ENCODE measurements around the gene LITAF. TPM values are rescaled to one million over a fixed set of nuclear protein-coding genes. Genes with fewer than 3 reads are reported as not detected.

LITAF gene
- polyA plus RNA-seq, 1 donor (not counting 4 experiments of a cell fraction or from before 2014, with no cell fraction given): 85.4 TPM

- no peaks in the 10 kb centered on the region for H3K79me2 ChIP-seq (ENCODE audit: control insufficient read depth, insufficient read depth, low read length)
- DNase-seq (ENCODE audit: low read depth, low spot score) (no peak), FAIRE-seq (no peak)
- H3K36me3 ChIP-seq (ENCODE audit: control insufficient read depth in 2 of 2, extremely low read depth in 1 of 2, insufficient read depth in 2 of 2, low read length in 2 of 2): no peaks in the 10 kb centered on the region
- H3K27ac ChIP-seq (ENCODE audit: control insufficient read depth, insufficient read depth, low read length): no peak overlapping the region
- no peak overlapping the region for H3K4me2 ChIP-seq (ENCODE audit: control insufficient read depth, extremely low read depth, insufficient read depth, low read depth, low read length)
- H3K9me1 ChIP-seq (ENCODE audit: control insufficient read depth, extremely low read depth, insufficient read depth, low read length): no peaks in the 10 kb centered on the region
- no peak overlapping the region for H3K9ac ChIP-seq (ENCODE audit: control insufficient read depth, extremely low read depth, insufficient read depth, low read length)
- H3K27me3 ChIP-seq (ENCODE audit: control insufficient read depth, extremely low read depth, insufficient read depth, low read length): no peaks in the 10 kb centered on the region
- no peak overlapping the region for H2AFZ ChIP-seq (ENCODE audit: control insufficient read depth, low read length)
- no peak for TF ChIP-seq CTCF (optimal IDR thresholded peaks at IDR 0.05 in 1 of 3, IDR thresholded peaks at IDR 0.05 in 1 of 3, conservative IDR thresholded peaks at IDR 0.05 in 1 of 3; ENCODE audit: extremely low read depth in 1 of 3, insufficient read depth in 2 of 3, low read length in 3 of 3)
- no peak for TF ChIP-seq EZH2 (IDR thresholded peaks at IDR 0.05; ENCODE audit: low read length)
- no peak overlapping the region for H3K4me3 ChIP-seq (ENCODE audit: control insufficient read depth in 2 of 3, extremely low read depth in 1 of 3, insufficient read depth in 2 of 3, low read depth in 1 of 3, low read length in 3 of 3)
- H3K9me3 ChIP-seq (ENCODE audit: control insufficient read depth, low read depth, low read length): no peaks in the 10 kb centered on the region
- no peaks in the 10 kb centered on the region for H3K4me1 ChIP-seq (ENCODE audit: control insufficient read depth, extremely low read depth, insufficient read depth, low read length)
- dilution Hi-C loops (cut with MboI; ENCODE audit: extremely low pct_ligation_motif_present, low sequenced_read_pairs): no loop called here
- no peaks in the 10 kb centered on the region for H4K20me1 ChIP-seq (ENCODE audit: control insufficient read depth, extremely low read depth, insufficient read depth, low read length)
Measured at GRCh38 chr16:11510178-11510973, 76.3 kb downstream of the LITAF start.

DNA sequence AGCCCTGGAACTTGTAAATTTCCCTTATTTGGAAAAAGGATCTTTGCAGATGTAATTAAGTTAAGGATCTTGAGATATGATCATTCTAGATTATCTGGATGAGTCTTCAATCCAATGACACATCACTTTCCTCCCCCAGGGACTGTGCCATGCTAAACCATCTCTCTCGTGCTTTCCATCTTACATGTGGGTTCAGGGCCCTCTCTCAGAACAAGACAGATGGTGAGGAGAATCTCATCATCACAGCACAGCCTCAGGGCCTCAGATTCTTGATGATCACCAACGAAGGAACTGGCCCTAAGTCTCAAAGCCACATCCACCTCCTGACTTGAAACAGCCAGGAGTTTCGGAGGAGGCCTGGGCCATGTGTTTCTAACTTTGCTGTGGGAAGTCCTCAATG, 78.7 kb downstream of the LITAF start:
- DNase-seq (ENCODE audit: low read depth, low spot score): no peak
- Histone ChIP-seq H3K9ac (ENCODE audit: control insufficient read depth, extremely low read depth, insufficient read depth, low read length) (no peak overlapping the region), H3K9me1 (ENCODE audit: control insufficient read depth, extremely low read depth, insufficient read depth, low read length) (no peaks in the 10 kb centered on the region), H3K27ac (ENCODE audit: control insufficient read depth, insufficient read depth, low read length) (no peak overlapping the region), H2AFZ (ENCODE audit: control insufficient read depth, low read length) (no peak overlapping the region), H3K4me1 (ENCODE audit: control insufficient read depth, extremely low read depth, insufficient read depth, low read length) (no peaks in the 10 kb centered on the region), H3K36me3 (ENCODE audit: control insufficient read depth in 2 of 2, extremely low read depth in 1 of 2, insufficient read depth in 2 of 2, low read length in 2 of 2) (no peaks in the 10 kb centered on the region), H3K79me2 (ENCODE audit: control insufficient read depth, insufficient read depth, low read length) (no peaks in the 10 kb centered on the region), H3K9me3 (ENCODE audit: control insufficient read depth, low read depth, low read length) (no peaks in the 10 kb centered on the region), H3K27me3 (ENCODE audit: control insufficient read depth, extremely low read depth, insufficient read depth, low read length) (no peaks in the 10 kb centered on the region), H3K4me3 (ENCODE audit: control insufficient read depth in 2 of 3, extremely low read depth in 1 of 3, insufficient read depth in 2 of 3, low read depth in 1 of 3, low read length in 3 of 3) (no peak overlapping the region), H3K4me2 (ENCODE audit: control insufficient read depth, extremely low read depth, insufficient read depth, low read depth, low read length) (no peak overlapping the region), H4K20me1 (ENCODE audit: control insufficient read depth, extremely low read depth, insufficient read depth, low read length) (no peaks in the 10 kb centered on the region)
- dilution Hi-C loops (cut with MboI; ENCODE audit: extremely low pct_ligation_motif_present, low sequenced_read_pairs): no loop called here
- no peak for TF ChIP-seq EZH2 (IDR thresholded peaks at IDR 0.05; ENCODE audit: low read length)
- no peak for TF ChIP-seq CTCF (optimal IDR thresholded peaks at IDR 0.05 in 1 of 3, IDR thresholded peaks at IDR 0.05 in 1 of 3, conservative IDR thresholded peaks at IDR 0.05 in 1 of 3; ENCODE audit: extremely low read depth in 1 of 3, insufficient read depth in 2 of 3, low read length in 3 of 3)
- FAIRE-seq: no peak

All from keratinocyte (primary cell).